Measurements from ENCODE around the gene GSK3A. TPM values are rescaled to one million over a fixed set of nuclear protein-coding genes. Genes with fewer than 3 reads are reported as not detected.

Gene GSK3A
- total and polyA plus RNA-seq, 2 of the 8 experiments (the other 6 are each of a cell fraction or from before 2014, with no cell fraction given), result 55.3 to 84.0 TPM

DNA sequence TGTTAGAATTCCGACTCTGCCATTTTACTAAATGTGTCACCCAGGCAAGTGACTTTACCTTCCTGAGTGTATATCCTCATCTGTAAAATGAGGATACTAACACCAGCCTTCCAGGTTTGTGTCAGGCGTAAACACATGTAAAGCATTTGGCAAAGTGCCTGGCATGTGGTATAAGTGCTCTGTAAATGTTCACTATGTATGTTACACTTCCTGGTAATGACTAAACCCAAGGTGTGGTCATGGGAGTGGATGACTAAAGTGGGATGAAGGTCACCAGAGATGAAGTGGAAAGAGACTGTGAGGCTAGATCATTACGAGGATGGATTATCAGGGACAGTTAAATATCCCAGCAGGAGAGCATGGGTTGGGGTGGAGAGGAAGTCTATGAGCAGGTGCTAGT is 50.5 kb downstream of the GSK3A start:
- Histone ChIP-seq H3K23ac (ENCODE audit: insufficient read length) (no peak overlapping the region), H3K18ac (ENCODE audit: extremely low read depth, low read length) (no peak overlapping the region), H4K91ac (replicated peaks; ENCODE audit: insufficient read length, low read length) (no peak overlapping the region), H2AK5ac (ENCODE audit: low read depth, low read length) (no peak overlapping the region), H3K27me3 (replicated peaks in 1 of 4; ENCODE audit: control insufficient read depth in 3 of 4, extremely low read depth in 1 of 4, insufficient read depth in 3 of 4, low read length in 3 of 4) (peaks cover 0 to 3% (median 0%) of the 10 kb centered on the region in 4 experiments; a peak in 2 of 7 replicates), H2BK12ac (ENCODE audit: low read depth, low read length) (no peak overlapping the region; the same call in 1 of the 2 replicates), H2BK5ac (ENCODE audit: low read depth, low read length) (no peak overlapping the region), H3K23me2 (ENCODE audit: low read depth, low read length) (no peaks in the 10 kb centered on the region), H2BK15ac (ENCODE audit: low read length) (no peak overlapping the region), H3K36me3 (ENCODE audit: control insufficient read depth in 2 of 4, insufficient read depth in 4 of 4, low read length in 3 of 4) (no peaks in the 10 kb centered on the region), H2BK120ac (replicated peaks; ENCODE audit: low read depth, low read length) (no peak overlapping the region), H4K20me1 (replicated peaks in 1 of 2; ENCODE audit: control insufficient read depth in 1 of 2, insufficient read depth in 2 of 2, low read length in 2 of 2) (no peaks in the 10 kb centered on the region), H3K9me3 (ENCODE audit: insufficient read depth in 2 of 2, low read depth in 1 of 2, low read length in 1 of 2) (peaks cover 2 to 6% of the 10 kb centered on the region in 2 experiments; a peak in 1 of 4 replicates), H3K79me2 (ENCODE audit: control insufficient read depth in 1 of 2, insufficient read depth in 2 of 2, low read length in 2 of 2) (no peaks in the 10 kb centered on the region), H3K14ac (ENCODE audit: insufficient read length) (no peak overlapping the region), H4K8ac (ENCODE audit: extremely low read depth, insufficient read depth, low read length) (no peak overlapping the region), H3K4me1 (replicated peaks in 1 of 4; ENCODE audit: control insufficient read depth in 3 of 4, insufficient read depth in 4 of 4, low read length in 3 of 4) (peaks cover 0 to 6% (median 4%) of the 10 kb centered on the region in 4 experiments; a peak in 5 of 7 replicates), H3K4ac (replicated peaks; ENCODE audit: insufficient read length, low read depth, low read length) (no peak overlapping the region), H2AFZ (ENCODE audit: low read length) (no peak overlapping the region), H4K5ac (ENCODE audit: insufficient read length, low read depth, low read length) (no peak overlapping the region), H3K79me1 (ENCODE audit: low read depth, low read length) (no peaks in the 10 kb centered on the region), H3K9ac (replicated peaks in 1 of 4; ENCODE audit: extremely low read depth in 1 of 4, low read depth in 3 of 4, low read length in 3 of 4) (no peak overlapping the region), H3K4me2 (ENCODE audit: insufficient read depth in 1 of 2, low read depth in 2 of 2, low read length in 2 of 2) (no peak overlapping the region), H2BK20ac (ENCODE audit: low read length) (no peak overlapping the region), H3K27ac (ENCODE audit: low read depth, low read length) (no peak overlapping the region), H3K4me3 (ENCODE audit: extremely low read depth in 1 of 4, insufficient read depth in 2 of 4, low read depth in 3 of 4, low read length in 4 of 4) (no peak overlapping the region), H3K56ac (replicated peaks; ENCODE audit: insufficient read length, low read depth, low read length) (no peak overlapping the region)
- POLR2A ChIA-PET (ENCODE audit: partially characterized antibody), result no interaction called here
- FAIRE-seq (no peak), DNase-seq (ENCODE audit: low read depth in 1 of 2, low spot score in 2 of 2) (no peak)
- TF ChIP-seq SIRT6 (IDR thresholded peaks at IDR 0.05; ENCODE audit: low read length) (no peak), BCL11A (IDR thresholded peaks at IDR 0.05; ENCODE audit: low read depth in 2 of 2, low read length in 2 of 2) (no peak)
- CTCF ChIA-PET (ENCODE audit: partially characterized antibody), result interaction anchor here (0.8 to 2.2 kb wide), 4 partner anchors 24 to 83 kb away, joined by 3 to 5 read pairs (median 4); no protein-coding TSS in a partner anchor
- 74% methylated on average over 3 of the region's 3 CpGs; no CpG with 5 or more reads in 1 of the 2 experiments for WGBS, 2 experiments (ENCODE audit: extremely low coverage in 1 of 2, insufficient coverage in 1 of 2, insufficient read length in 1 of 2, insufficient replicate concordance in 2 of 2, low coverage in 1 of 2, low lambda C conversion rate in 2 of 2, missing lambda C conversion rate in 1 of 2)
